SK-N-DZ (cell line): ENCODE results near the gene EID2. TPM values are rescaled to one million over a fixed set of nuclear protein-coding genes. Genes with fewer than 3 reads are reported as not detected.

ENCODE experiments used
- DNase-seq: peaks from one replicate; pipeline ENCODE4 v3.0.0-alpha.2; 2015; ENCODE audit warnings: low spot score
- polyA plus RNA-seq, 2 experiments: library from polyadenylated mRNA; depleted of rRNA; stranded (reverse); fragments of >200 nt; gene quantifications; 2 replicates each; pipeline ENCODE4 v1.2.3, GENCODE V29; 2014

The EID2 gene
- 11.7 and 13.7 TPM in 2 replicates for polyA plus RNA-seq (2014; cell fraction: cytosol; rRNA removed)
- polyA plus RNA-seq (2014; cell fraction: nucleus; rRNA removed) = 8.7 and 10.9 TPM in 2 replicates

GRCh38 chr19:39539518-39540332 is at the start of gene EID2:
Gene EID2, minus strand, starts transcription at chr19:39540161. Its CDS starts 82 bp downstream, at chr19:39540079.
- DNase-seq = peak; percentile 91

GRCh38 chr19:39588066-39588465 is 48.1 kb upstream of the EID2 start:
- DNase-seq = no peak

- no peak for DNase-seq
These were observed 47.5 kb upstream of the EID2 start for GRCh38 chr19:39587496-39587895.

- DNase-seq = no peak
These were observed 43.1 kb upstream of the EID2 start for GRCh38 chr19:39582891-39583625.

- DNase-seq = no peak
These were observed 42.5 kb upstream of the EID2 start for GRCh38 chr19:39582442-39582841.

GRCh38 chr19:39568604-39569003 is 28.6 kb upstream of the EID2 start:
- no peak for DNase-seq

- DNase-seq = no peak
These were observed 26.1 kb upstream of the EID2 start for GRCh38 chr19:39566064-39566463.

GRCh38 chr19:39563408-39563807 is 23.4 kb upstream of the EID2 start:
- no peak for DNase-seq

- no peak for DNase-seq
These were observed 18.7 kb upstream of the EID2 start for GRCh38 chr19:39558624-39559117.

GRCh38 chr19:39557811-39558623 is 18.1 kb upstream of the EID2 start:
- DNase-seq = no peak

- no peak for DNase-seq
These were observed 15.9 kb upstream of the EID2 start for GRCh38 chr19:39555883-39556282.

- DNase-seq = no peak
These were observed 14.8 kb upstream of the EID2 start for GRCh38 chr19:39554701-39555311.

GRCh38 chr19:39553082-39553652 is 13.2 kb upstream of the EID2 start:
- no peak for DNase-seq

- DNase-seq = no peak
These were observed 10.2 kb upstream of the EID2 start for GRCh38 chr19:39550197-39550596.

GRCh38 chr19:39546599-39546998 is 6.6 kb upstream of the EID2 start:
- no peak for DNase-seq

GRCh38 chr19:39544911-39545310 is 5.0 kb upstream of the EID2 start:
- DNase-seq = no peak

- no peak for DNase-seq
These were observed 4.4 kb upstream of the EID2 start for GRCh38 chr19:39544226-39544903.

- no peak for DNase-seq
These were observed 3.5 kb upstream of the EID2 start for GRCh38 chr19:39543477-39543857.

GRCh38 chr19:39542206-39542605 is 2.2 kb upstream of the EID2 start:
- DNase-seq = no peak

- no peak for DNase-seq
These were observed 342 bp upstream of the EID2 start for GRCh38 chr19:39540333-39540673.

- no peak for DNase-seq
These were observed 820 bp downstream of the EID2 start for GRCh38 chr19:39539165-39539517.
